GM19467 (cell line): ENCODE results near the gene IDH2.
"Not testable (repeated sequence)": the region's sequence is repeated elsewhere in the genome, so short reads cannot be mapped to it uniquely, and the experiment has no call there.

Experiments used
- ATAC-seq: cut with Tn5 transposase; IDR thresholded peaks from one replicate; pipeline ENCODE4 v1.9.1; 2021; ENCODE audit warnings: mild to moderate bottlenecking, moderate library complexity; ENCODE audit not compliant: unreplicated experiment

IDH2 gene

DNA sequence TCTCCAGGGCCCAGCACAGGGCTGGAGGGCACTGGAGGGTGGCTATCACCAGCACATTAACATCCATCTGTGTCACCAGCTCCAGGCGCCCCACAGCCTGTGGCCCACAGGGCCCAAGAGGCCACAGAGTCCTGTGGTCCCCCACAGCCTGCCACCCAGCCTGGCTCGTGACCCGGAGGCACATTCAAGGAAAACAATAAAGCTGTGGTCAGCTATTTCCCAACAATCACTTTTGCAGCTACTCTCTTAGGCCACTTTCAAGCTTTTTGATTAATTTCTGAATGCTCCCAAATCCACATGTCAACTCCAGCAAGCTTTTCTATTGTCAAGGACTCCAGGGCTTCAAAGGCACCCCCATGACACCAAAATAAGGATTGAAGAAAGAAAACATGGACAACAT, 16.7 kb downstream of the IDH2 start:
- no peak for ATAC-seq

DNA sequence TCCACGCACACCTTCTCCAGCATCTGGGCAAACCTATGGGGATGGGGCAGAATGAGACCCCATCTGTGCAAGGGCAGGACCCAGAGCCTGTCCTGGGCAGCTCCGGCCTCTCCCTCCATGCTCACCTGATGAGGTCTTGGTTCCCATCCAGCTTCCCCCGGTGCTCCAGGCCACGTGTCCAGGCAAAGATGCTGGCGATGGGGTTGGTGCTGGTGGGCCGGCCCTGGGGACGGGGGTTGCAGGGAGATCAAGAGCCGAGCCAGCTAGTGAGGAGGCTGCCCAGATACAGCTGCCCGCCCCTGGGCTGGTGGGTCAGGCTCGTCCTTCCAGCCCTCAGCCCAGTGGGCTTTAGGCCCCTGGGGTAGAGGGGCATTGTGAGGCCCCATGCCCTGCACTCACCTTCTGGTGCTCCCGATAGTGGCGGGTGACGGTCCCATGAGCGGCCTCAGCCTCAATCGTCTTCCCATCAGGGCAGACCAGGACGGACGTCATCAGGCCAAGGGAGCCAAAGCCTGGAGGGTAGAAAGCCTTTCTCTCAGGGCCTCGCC, 17.3 kb downstream of the IDH2 start:
- no peak for ATAC-seq

DNA sequence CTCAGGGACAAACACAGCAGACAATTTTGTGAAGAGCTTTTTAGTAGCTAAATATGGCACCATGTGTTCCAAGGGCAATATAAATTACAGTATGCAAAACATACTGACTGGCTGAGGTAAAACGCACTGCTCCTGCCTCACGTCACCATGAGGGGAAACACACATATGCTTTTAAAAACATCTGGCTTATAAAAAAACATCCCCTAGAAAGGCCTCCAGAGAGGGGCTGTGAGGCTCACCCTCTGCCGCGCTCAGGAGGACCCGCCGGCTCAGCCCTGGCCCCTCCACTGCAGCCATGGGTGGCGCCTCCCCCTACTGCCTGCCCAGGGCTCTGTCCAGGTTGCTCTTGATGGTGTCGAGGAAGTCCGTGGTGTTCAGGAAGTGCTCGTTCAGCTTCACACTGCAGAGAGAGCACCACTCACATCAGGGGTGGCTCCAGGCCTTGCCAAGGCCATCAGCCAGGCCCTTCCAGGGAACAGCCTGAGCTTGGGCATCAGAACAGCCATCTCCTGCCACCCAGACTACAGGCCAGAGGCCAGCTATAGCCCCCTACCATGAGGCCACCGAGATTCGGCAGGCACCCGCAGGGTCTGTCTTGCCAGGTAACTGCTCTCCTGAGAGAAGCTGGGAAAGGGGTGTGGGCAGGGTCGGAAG, 18.2 kb downstream of the IDH2 start:
- ATAC-seq = no peak

DNA sequence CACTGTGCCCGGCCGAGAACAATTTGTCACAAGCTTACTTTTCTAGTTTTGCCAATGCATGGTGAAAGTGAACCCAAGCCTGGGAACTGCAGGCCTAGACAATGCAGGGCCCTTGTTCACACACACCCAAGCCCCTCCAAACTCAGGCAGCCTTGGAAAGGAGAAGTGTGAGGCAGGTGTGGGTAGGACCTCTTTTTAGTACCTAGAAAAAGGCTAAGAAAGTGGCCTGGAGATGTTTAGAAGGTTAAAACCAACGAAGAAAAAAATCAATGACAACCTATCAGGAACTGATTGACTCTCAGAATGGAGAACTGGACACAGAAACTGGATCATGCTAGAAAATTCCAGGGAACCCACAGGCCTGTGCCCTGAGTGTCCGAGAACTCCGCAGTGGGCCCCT, 18.8 kb downstream of the IDH2 start:
- no peak for ATAC-seq

DNA sequence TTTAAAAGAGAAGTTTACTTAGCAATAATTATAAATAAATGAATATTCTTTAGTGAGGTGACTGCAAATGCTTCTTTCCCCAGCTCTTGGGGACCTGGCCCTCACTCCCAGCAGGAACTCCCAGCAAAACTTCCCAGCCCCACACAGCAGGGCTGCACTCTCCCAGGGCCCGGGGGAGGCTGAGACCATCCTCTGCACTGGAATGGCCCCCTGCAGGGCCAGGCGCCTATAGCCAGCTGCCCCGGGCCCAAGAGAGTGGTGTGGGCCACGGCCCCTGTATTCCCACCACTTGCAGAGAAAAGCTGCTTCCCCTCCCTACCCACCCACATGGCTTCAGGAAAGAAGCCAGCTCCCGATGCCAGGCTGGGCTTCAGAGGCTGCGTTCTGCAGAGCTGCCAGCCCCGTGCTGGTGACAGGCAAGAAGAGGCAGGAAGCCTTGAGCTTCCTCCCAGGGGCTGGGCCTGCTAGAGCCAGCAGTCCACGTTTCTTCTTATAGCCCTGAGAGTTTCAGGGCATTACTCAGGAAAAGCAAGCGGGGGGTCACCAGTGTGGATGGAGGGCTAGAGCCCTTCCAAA, 20.0 kb downstream of the IDH2 start:
- no peak for ATAC-seq

- ATAC-seq = no peak
These were observed 21.4 kb downstream of the IDH2 start for GRCh38 chr15:90080818-90081393.

GRCh38 chr15:90080458-90080755, 21.9 kb downstream of the IDH2 start:
- ATAC-seq = no peak

GRCh38 chr15:90079619-90080457, 22.4 kb downstream of the IDH2 start:
- ATAC-seq = no peak

- ATAC-seq = no peak
These were observed 23.3 kb downstream of the IDH2 start for GRCh38 chr15:90078965-90079364.

DNA sequence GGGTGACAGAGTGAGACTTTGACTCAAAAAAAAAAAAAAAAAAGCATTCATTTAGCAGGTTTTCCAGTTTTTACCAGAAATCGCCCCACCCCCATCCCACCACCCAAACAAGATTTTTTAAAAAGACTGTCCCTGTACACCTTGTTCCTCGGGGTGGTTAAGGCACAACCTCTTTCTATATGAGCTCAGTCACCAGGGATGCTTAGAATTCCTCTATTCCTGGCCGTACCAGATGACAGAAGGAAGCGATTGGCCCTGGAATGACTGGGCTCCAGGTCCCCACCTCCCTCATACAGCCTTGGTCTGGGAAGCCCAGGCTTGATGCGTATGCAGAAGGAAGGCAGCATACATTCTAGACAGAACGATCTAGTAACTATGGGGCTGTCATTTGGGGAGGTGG, 25.6 kb downstream of the IDH2 start:
- ATAC-seq = no peak

DNA sequence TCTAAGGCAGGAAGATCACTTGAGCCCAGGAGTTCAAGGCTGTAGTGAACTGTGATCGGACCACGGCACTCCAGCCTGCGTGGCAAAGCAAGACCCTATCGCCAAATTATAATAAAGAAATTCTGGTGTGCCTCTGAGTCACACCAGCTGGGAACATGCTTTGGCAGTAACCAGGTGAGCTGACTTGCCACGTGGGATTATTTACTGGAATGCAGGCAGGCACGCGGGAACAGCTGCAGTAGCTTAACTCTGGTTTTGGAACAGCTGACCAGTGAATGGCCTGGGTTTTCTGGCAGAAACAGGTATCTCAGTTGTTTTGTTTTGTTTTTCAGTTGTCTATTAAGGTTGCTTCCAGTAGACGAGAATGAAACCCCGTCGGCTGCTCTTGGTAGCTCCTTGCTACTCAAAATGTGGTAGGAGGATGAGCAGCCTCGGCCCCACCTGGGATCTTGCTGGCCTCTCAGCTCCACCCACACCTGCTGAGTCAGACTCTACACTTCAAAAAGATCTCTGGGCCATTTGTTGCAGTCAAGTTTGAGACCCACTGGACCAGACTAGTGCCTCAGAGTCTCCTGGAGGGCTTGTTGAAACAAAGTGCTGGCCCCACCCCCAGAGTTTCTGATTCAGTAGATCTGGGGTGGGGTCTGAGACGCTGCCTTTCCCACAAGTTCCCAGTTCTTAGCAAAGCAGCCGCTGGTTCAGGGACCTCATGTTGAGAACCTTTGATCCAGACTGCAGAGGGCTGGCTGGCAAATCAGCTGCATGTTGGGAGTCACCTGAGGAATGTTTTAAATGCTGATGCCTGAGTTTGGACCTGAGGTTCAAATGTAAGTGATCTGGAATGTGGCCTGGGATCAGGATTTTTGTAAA, 26.6 kb downstream of the IDH2 start:
- ATAC-seq = no peak

- ATAC-seq = no peak
These were observed 27.4 kb downstream of the IDH2 start for GRCh38 chr15:90074916-90075315.

- ATAC-seq = no peak
These were observed 28.2 kb downstream of the IDH2 start for GRCh38 chr15:90074023-90074422.

GRCh38 chr15:90072978-90073640, 29.2 kb downstream of the IDH2 start:
- ATAC-seq = no peak

DNA sequence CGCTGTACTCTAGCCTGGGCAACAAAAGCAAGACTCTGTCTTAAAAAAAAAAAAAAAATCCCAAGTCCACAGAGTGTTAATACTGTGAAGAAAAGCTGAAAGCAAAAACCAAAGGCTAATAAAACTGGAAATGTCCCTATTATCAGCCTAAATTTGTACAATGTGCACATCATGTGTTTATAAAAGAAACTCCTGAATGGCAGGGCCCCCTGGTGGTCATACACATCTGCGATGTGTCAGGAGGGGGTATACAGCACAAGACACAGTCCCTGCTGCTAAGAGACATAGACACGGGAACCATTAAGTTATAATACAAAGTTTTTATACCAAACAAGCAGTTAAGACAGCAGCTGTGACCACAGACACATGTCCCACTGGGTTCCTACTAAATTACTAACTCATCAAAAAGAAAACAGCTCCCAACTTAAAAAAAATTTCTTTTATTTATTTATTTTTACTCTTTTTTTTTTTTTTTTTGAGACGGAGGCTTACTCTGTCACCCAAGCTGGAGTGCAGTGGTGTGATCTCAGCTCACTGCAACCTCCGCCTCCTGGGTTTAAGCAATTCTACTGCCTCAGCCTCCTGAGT, 31.0 kb downstream of the IDH2 start:
- peak; percentile 55 for ATAC-seq

GRCh38 chr15:90070623-90071022, 31.6 kb downstream of the IDH2 start:
- ATAC-seq = not testable (repeated sequence)

- ATAC-seq = no peak
These were observed 34.2 kb downstream of the IDH2 start for GRCh38 chr15:90067953-90068606.

GRCh38 chr15:90067181-90067952, 34.9 kb downstream of the IDH2 start:
- no peak for ATAC-seq

DNA sequence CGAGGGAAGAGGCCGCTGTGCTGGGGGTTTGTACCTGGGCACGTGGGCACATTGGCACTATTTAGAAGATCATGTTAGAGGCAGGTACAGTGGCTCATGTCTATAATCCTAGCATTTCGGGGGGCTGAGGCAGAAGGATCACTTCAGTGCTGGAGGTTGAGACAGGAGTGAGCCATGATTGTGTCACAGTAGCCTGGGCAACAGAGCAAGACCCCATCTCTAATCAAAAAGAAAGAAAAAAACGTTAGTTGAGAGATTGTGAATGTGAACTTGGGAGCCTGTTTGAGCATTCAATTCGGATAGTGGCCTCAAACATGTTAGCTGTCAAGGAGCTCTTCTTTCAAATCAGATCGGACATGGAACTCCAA, 36.6 kb downstream of the IDH2 start:
- no peak for ATAC-seq
